Endothelial cell of hepatic sinusoid (primary cell): ENCODE data around the gene SHC2.
"Not testable (repeated sequence)": the region's sequence is repeated elsewhere in the genome, so short reads cannot be mapped to it uniquely, and the experiment has no call there.

ENCODE experiments used
- in situ Hi-C: cut with HindIII; loops from 2 replicates; pipeline ENCODE4 v1.10.0; 2017; ENCODE audit warnings: low sequenced_read_pairs

Gene SHC2

GRCh38 chr19:470701-471100, 9.9 kb upstream of the SHC2 start:
- in situ Hi-C loops = no loop called here

DNA sequence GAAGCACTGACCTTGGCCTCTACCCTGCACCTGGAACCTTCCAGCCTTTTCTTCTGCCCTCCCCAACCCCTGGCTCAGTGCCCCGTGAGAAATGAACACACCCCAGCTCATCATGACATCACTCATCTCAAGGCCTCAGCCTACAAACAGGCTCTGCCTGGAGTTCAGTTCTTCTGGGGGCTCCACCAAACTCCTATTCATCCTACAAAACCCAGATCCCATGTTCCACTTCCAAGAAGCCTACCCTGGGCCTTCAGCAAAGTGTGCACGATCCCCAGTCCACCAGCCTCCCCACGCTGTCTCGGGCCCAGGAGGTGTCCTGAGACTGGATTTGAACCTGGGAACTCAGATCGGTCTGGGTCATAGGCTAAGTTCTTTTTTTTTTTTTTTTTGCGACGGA, 9.0 kb upstream of the SHC2 start:
- in situ Hi-C loops = no loop called here

DNA sequence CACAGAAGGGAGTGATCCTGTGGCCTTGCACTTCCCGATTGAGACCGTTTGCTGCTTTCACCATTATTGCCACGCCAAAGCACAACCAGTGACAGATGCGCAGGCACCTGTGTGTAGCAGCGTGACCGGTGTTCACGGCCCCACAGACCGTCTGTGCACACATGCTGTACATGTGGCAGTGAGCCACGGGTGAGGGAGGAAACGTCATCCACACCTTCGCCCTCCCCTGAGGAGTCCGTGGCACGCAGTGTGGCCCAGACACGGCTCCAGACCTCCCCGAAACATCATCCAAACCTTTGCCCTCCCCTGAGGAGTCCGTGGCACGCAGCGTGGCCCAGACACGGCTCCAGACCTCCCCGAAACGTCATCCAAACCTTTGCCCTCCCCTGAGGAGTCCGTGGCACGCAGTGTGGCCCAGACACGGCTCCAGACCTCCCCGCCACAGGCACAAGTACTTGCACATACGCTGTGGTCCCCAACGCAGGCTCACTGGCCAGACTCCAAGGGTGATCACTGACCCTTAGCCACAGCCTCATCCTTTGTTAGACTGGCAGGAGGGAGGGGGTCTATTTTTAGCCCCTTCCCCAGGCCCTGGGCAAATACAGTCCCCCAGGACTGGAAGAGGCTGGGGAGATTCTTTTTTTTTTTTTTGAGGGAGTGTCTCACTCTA, 7.9 kb upstream of the SHC2 start:
- in situ Hi-C loops = no loop called here

- in situ Hi-C loops = no loop called here
Observed at GRCh38 chr19:467554-467953, 6.7 kb upstream of the SHC2 start.

DNA sequence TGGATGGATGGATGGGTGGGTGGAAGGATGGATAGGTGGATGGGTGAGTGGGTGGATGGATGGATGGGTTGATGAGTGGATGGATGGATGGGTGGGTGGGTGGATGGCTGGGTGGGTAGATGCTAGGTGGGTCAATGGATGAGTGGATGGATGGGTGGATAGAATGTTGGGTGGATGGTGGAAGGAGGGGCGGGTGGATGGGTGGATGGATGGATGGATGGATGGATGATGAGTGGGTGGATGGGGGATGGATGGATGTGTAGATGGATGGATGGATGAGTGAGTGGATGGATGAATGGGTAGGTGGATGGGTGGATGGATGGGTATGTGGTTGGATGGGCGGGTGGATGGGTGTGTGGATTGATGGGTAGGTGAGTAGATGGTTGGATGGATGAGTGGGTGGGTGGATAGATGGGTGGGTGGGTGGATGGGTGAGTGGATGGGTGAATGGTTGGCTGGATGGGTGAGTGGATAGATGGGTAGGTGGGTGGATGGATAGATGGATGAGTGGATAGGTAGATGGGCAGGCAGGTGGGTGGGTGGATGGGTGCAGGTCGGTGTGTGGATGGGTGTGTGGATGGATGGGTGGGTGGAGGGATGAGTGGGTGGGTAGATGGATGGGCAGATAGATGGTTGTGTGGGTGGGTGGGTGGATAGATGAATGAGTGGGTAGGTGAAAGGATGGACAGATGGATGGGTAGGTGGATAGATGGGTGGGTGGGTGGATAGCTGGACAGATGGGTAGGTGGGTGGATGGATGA, 4.4 kb upstream of the SHC2 start:
- in situ Hi-C loops = no loop called here

DNA sequence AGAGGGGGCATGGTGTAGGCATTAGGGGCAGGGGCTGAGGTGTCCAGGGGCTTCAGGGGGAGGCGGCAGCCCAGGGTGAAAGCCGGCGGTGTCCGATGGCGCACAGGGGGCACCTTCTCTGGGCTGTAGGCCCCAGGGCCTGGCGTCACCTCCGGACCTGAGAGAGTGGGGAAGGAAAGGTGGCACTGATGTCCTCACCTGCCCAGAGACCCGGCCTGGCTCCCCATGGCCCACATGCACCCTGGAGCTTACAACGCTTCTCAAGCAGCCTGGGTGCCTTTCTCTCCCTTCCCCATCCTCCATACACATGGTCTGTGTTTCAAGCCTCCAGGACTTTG, 3.3 kb upstream of the SHC2 start:
- in situ Hi-C loops = no loop called here

GRCh38 chr19:463483-464207, 2.8 kb upstream of the SHC2 start:
- in situ Hi-C loops = no loop called here

DNA sequence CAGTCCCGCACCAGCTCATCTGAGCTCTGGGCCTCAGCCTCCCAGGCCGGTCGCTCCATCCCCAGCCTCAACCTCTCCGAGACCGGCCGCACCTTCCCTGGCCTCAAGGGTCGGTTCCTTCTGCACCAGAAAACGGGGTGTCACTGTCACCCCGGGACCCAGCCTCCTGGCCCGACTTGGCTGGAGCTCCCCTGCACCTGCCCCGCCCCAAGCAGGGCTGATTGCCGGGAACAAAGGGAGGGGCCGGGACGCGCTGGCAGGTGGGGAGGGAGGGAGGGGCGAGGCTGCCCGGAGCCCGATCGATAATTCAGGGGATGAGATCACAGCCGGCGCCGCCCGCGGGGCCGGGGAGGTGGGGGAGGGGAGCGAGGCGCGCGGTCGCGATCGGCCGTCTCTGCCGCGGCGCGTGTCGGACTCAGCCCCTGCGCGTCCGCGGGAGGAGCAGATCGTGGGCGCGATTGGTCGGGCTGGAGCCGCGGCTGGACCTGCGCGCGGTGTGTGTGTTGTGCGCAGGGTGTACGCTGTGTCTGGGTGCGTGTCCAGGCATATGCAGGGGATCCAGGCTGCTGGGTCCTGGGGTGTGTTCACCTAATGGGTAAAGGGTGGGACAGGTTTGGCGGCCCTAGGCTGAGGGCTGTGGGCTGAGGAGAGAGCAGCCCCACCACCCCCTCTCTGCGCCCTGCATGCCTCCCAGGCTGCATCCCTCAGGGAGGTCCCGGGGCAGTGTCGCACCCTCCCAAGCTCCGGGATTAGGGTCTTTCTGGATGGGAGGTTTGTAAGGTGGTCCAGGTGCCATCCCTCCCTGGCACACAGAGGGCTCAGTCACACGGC, 1.1 kb upstream of the SHC2 start:
- in situ Hi-C loops = no loop called here

- in situ Hi-C loops = no loop called here
Observed at GRCh38 chr19:459724-460511, 915 bp downstream of the SHC2 start.

GRCh38 chr19:458091-459042, 2.5 kb downstream of the SHC2 start:
- in situ Hi-C loops = no loop called here

- in situ Hi-C loops = no loop called here
Observed at GRCh38 chr19:457636-458035, 3.2 kb downstream of the SHC2 start.

DNA sequence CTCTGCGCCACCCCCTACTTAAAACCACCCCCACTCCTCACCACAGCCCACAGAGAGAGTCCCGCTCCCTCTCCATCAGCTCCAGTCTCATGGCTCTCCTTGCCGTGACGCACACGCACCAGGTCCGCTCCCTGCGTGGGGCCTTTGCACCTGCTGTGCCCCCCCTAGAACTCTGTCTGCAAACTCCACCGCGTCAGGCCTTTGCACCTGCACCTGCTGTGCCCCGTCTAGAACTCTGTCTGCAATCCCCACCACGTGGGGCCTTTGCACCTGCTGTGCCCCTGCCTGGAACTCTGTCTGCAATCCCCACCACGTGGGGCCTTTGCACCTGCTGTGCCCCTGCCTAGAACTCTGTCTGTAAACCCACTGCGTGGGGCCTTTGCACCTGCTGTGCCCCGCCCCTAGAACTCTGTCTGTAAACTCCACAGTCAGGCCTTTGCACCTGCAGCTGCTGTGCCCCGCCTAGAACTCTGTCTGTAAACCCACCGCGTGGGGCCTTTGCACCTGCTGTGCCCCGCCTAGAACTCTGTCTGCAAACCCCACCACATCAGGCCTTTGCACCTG, 4.2 kb downstream of the SHC2 start:
- in situ Hi-C loops = no loop called here

GRCh38 chr19:455851-456546, 4.8 kb downstream of the SHC2 start:
- in situ Hi-C loops = no loop called here

DNA sequence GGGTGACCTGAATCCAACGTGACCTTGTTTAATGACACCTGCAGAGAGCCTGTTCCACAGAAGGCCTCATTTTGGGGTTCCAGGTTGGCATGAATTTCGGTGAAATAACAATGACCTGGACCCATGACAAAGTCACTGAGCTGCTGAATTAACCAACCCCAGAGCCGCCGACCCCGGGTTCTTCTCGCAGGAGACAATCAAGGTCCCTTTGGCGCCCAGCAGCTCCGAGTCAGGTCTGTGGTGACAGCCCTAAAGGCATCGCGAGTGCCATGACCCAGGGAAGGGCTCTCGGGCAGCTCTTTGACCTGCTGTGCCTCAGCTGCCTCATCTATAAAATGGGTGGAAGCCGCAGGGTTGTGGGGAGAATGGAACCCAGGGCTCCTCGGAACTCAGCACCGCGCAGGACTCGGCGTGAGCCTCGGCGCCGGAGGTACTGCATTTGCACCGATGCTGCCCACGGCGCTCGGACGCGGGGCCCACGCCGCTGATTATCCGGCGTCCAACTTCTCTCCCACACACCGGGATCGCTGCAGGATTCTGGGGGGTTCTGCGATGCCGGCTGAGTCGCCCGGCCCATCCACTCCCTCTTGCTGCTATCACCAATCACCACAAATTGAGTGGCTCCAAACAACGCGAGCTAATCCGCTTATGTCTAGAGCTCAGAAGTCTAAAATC, 5.7 kb downstream of the SHC2 start:
- in situ Hi-C loops = no loop called here

GRCh38 chr19:453606-454005, 7.2 kb downstream of the SHC2 start:
- in situ Hi-C loops = no loop called here

GRCh38 chr19:452829-453228, 8.0 kb downstream of the SHC2 start:
- in situ Hi-C loops = no loop called here

DNA sequence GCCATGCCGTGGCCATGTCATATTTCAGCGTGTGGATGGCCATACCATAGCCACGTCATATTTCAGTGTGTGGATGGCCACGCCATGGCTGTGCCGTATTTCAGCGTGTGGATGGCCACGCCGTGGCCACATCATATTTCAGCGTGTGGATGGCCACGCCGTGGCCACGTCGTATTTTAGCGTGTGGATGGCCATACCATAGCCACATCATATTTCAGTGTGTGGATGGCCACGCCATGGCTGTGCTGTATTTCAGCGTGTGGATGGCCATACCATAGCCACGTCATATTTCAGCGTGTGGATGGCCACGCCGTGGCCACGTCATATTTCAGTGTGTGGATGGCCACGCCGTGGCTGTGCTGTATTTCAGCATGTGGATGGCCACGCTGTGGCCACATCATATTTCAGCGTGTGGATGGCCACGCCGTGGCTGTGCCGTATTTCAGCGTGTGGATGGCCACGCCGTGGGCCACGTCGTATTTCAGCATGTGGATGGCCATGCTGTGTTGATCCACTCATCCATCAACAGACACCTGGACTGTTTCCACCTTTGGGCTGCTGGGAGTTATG, 9.8 kb downstream of the SHC2 start:
- in situ Hi-C loops = not testable (repeated sequence)

- in situ Hi-C loops = no loop called here
Observed at GRCh38 chr19:449916-450315, 10.9 kb downstream of the SHC2 start.
